Smooth muscle cell (in vitro differentiated cells): ENCODE data around the gene UBE2U. TPM values are rescaled to one million over a fixed set of nuclear protein-coding genes. Genes with fewer than 3 reads are reported as not detected.

Source experiments
- DNase-seq: peaks from one replicate; lab custom pipeline; 2025; ENCODE audit not compliant: unreplicated experiment; lab: John Stamatoyannopoulos, UW
- H2AFZ ChIP-seq: fragments of 200-600 bp; sonication (generic); 2 replicates; pipeline ENCODE4 v1.6.0; 2016; ENCODE audit warnings: antibody characterized with exemption, low read depth, mild to moderate bottlenecking
- H3F3A ChIP-seq: fragments of 200-600 bp; sonication (generic); 2 replicates; pipeline ENCODE4 v1.6.0; 2017; ENCODE audit warnings: antibody characterized with exemption, low read depth
- H3K27ac ChIP-seq: fragments of 200-600 bp; sonication (generic); 2 replicates; pipeline ENCODE4 v1.5.1; 2016; ENCODE audit warnings: low read depth, mild to moderate bottlenecking
- H3K27me3 ChIP-seq: fragments of 200-600 bp; sonication (generic); 2 replicates; pipeline ENCODE4 v1.6.1; 2016; ENCODE audit warnings: low read depth, mild to moderate bottlenecking
- H3K36me3 ChIP-seq: fragments of 200-600 bp; sonication (generic); 2 replicates; pipeline ENCODE4 v1.5.1; 2016; ENCODE audit warnings: low read depth
- H3K4me1 ChIP-seq: fragments of 200-600 bp; sonication (generic); 2 replicates; pipeline ENCODE4 v1.5.1; 2016; ENCODE audit warnings: low read depth
- H3K4me2 ChIP-seq: fragments of 200-600 bp; sonication (generic); 2 replicates; pipeline ENCODE4 v1.6.0; 2016; ENCODE audit warnings: mild to moderate bottlenecking
- H3K4me3 ChIP-seq: fragments of 200-600 bp; sonication (generic); 2 replicates; pipeline ENCODE4 v1.5.1; 2016; ENCODE audit warnings: mild to moderate bottlenecking
- H3K79me2 ChIP-seq: fragments of 200-600 bp; sonication (generic); 2 replicates; pipeline ENCODE4 v1.6.0; 2016; ENCODE audit warnings: low read depth, mild to moderate bottlenecking
- H3K9ac ChIP-seq: fragments of 200-600 bp; sonication (generic); 2 replicates; pipeline ENCODE4 v1.6.0; 2016; ENCODE audit warnings: low read depth
- H3K9me3 ChIP-seq: fragments of 200-600 bp; sonication (generic); replicated peaks from 2 replicates; pipeline ENCODE4 v1.5.1; 2016; ENCODE audit warnings: low read depth
- H4K20me1 ChIP-seq: fragments of 200-600 bp; sonication (generic); 2 replicates; pipeline ENCODE4 v1.6.0; 2016; ENCODE audit warnings: low read depth
- whole genome bisulfite sequencing: methylation state at CpG from one replicate; pipeline ENCODE4 v1.1.7; 2016; ENCODE audit warnings: low lambda C conversion rate; 5-methylcytosine and 5-hydroxymethylcytosine counted together
- polyA plus RNA-seq: library from polyadenylated mRNA; unstranded; fragments of >200 nt; fragmentation: Nextera tagmentation; extraction: Ambion mirVana; gene quantifications from 2 replicates; pipeline ENCODE4 v1.2.1, GENCODE V29; 2016
- total RNA-seq: library from RNA; depleted of rRNA; stranded (reverse); fragments of >200 nt; gene quantifications from 2 replicates; pipeline ENCODE4 v1.2.3, GENCODE V29; 2014
- TF ChIP-seq, protein P1 (sequence below): fragments of 200-600 bp; sonication (generic); IDR thresholded peaks from 2 replicates; pipeline ENCODE4 v1.5.1; 2017; ENCODE audit warnings: borderline replicate concordance, mild to moderate bottlenecking, antibody characterized with exemption; ENCODE audit not compliant: insufficient read depth, poor library complexity, severe bottlenecking

Gene UBE2U
- total and polyA plus RNA-seq, 2 experiments from 2014 or later = not detected

DNA sequence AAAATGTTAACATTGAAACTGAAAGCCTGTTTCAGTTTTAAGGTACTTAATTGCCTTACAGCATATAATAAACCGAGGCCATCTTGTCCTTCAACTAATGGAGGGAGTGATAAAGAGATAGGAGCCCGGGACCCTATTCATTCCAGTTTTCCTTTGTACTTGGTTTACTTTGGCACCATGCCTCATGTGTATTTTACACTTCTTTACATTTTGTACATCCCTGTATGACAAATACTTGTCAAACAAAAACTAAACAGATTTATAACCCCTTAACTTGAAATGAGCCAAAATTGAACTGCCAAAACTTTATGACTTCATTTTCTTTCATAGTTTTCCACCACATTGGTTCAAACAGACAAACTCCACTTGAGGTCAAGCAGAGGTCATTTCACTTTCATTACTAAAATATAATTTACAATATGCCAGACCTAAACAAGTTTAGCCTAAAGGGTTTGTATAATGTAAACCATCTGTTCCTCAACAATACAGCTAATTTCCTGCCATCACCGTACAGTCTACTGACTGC is 30.9 kb upstream of the UBE2U start:
- WGBS = 18% methylated on average over 3 of the region's 3 CpGs
- H3K4me3 ChIP-seq = peak overlapping the region; percentile 0
- no peaks in the 10 kb centered on the region for H3F3A ChIP-seq
- H3K27me3 ChIP-seq = no peaks in the 10 kb centered on the region
- H2AFZ ChIP-seq = no peak overlapping the region
- no peak overlapping the region for H3K9ac ChIP-seq
- TF ChIP-seq, protein P1, sequence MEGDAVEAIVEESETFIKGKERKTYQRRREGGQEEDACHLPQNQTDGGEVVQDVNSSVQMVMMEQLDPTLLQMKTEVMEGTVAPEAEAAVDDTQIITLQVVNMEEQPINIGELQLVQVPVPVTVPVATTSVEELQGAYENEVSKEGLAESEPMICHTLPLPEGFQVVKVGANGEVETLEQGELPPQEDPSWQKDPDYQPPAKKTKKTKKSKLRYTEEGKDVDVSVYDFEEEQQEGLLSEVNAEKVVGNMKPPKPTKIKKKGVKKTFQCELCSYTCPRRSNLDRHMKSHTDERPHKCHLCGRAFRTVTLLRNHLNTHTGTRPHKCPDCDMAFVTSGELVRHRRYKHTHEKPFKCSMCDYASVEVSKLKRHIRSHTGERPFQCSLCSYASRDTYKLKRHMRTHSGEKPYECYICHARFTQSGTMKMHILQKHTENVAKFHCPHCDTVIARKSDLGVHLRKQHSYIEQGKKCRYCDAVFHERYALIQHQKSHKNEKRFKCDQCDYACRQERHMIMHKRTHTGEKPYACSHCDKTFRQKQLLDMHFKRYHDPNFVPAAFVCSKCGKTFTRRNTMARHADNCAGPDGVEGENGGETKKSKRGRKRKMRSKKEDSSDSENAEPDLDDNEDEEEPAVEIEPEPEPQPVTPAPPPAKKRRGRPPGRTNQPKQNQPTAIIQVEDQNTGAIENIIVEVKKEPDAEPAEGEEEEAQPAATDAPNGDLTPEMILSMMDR = no peak
- no peaks in the 10 kb centered on the region for H3K4me1 ChIP-seq
- H3K27ac ChIP-seq = peak overlapping the region; percentile 76
- H3K36me3 ChIP-seq = no peaks in the 10 kb centered on the region
- no peaks in the 10 kb centered on the region for H3K9me3 ChIP-seq
- H3K79me2 ChIP-seq = no peaks in the 10 kb centered on the region
- H4K20me1 ChIP-seq = no peaks in the 10 kb centered on the region
- DNase-seq = no peak
- peak overlapping the region; percentile 72 for H3K4me2 ChIP-seq

- no peaks in the 10 kb centered on the region for H3K36me3 ChIP-seq
- H3K9ac ChIP-seq = no peak overlapping the region
- no peaks in the 10 kb centered on the region for H3F3A ChIP-seq
- H2AFZ ChIP-seq = no peak overlapping the region
- peak overlapping the region; percentile 18 for H3K4me2 ChIP-seq
- peak overlapping the region; percentile 76 for H3K27ac ChIP-seq
- H3K4me3 ChIP-seq = no peak overlapping the region
- DNase-seq = no peak
- no peaks in the 10 kb centered on the region for H3K4me1 ChIP-seq
- no peaks in the 10 kb centered on the region for H3K79me2 ChIP-seq
- TF ChIP-seq, protein P1 = no peak
- no peaks in the 10 kb centered on the region for H4K20me1 ChIP-seq
- no peaks in the 10 kb centered on the region for H3K27me3 ChIP-seq
- H3K9me3 ChIP-seq = no peaks in the 10 kb centered on the region
- 69% methylated on average over 6 of the region's 6 CpGs for WGBS
These were observed 30.0 kb upstream of the UBE2U start for GRCh38 chr1:64173336-64173940.

DNA sequence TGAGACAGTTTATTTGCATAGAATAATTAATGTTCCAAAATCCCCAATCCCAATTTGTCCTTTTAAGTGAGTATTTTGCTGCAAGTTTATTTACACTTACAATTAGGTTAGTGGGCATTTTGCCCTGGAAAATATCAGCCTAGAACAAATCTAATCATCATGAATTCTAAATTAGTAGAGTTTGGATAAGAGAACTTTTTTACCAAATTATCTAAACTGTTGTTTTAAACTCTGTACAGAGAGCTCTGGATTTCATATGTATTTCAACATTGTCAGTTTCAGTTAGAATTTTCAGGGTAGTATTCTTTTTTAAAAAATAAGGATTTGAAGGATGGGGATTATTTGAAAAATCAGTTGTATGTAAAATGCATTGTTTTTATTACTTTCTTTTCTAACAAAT is 27.8 kb upstream of the UBE2U start:
- no peaks in the 10 kb centered on the region for H3K36me3 ChIP-seq
- H3K4me1 ChIP-seq = no peaks in the 10 kb centered on the region
- no peak overlapping the region for H3K9ac ChIP-seq
- no peak overlapping the region for H3K4me3 ChIP-seq
- H3K4me2 ChIP-seq = no peak overlapping the region
- no peaks in the 10 kb centered on the region for H3K27me3 ChIP-seq
- DNase-seq = no peak
- TF ChIP-seq, protein P1 = no peak
- H3K9me3 ChIP-seq = no peaks in the 10 kb centered on the region
- H4K20me1 ChIP-seq = no peaks in the 10 kb centered on the region
- H3K27ac ChIP-seq = no peak overlapping the region
- H3K79me2 ChIP-seq = no peaks in the 10 kb centered on the region
- no peak overlapping the region for H2AFZ ChIP-seq
- H3F3A ChIP-seq = no peaks in the 10 kb centered on the region

- Histone ChIP-seq H3K9me3 (no peaks in the 10 kb centered on the region), H2AFZ (no peak overlapping the region), H3K4me3 (no peak overlapping the region), H3K79me2 (no peaks in the 10 kb centered on the region), H3F3A (no peaks in the 10 kb centered on the region), H3K27me3 (no peaks in the 10 kb centered on the region), H3K4me1 (no peaks in the 10 kb centered on the region), H3K4me2 (no peak overlapping the region), H3K36me3 (no peaks in the 10 kb centered on the region), H4K20me1 (no peaks in the 10 kb centered on the region), H3K27ac (no peak overlapping the region), H3K9ac (no peak overlapping the region)
- DNase-seq = no peak
- 98% methylated on average over 3 of the region's 3 CpGs for WGBS
- TF ChIP-seq, protein P1 = no peak
These were observed 26.8 kb upstream of the UBE2U start for GRCh38 chr1:64176659-64177058.
